Measurements from ENCODE around the gene HCN2.

DNA sequence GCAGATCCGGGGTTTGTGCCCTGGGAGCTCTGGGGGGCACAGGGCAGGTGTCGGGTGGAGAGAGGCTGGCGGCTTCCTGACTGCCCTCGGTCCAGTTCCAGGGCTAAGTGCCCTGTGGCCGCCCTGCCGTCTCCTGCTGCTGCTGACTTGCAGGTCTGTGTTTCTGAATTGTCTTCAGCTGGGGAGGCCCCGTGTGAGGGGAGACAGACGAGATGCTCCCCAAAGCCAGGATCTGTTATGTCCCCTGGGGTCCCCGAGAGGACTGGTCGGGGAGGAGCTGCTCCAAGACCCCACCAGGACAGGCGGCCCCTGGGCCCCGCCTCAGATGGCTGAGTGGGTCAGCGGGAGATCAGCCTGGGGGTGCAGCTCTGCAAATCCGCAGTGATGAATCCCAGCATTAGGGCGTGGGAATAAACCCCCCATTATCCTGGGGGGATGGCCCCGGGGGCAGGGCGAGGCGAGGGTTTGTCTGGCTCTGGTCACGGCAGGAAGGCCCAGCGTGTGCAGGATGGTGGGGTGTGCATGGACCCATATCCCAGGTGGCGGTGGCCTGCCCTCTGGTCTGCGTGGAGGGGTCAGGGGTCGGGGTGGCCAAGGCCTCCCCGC is 4.7 kb downstream of the HCN2 start:
- TF ChIP-seq POLR2A (IDR thresholded peaks at IDR 0.05) (no peak), POLR2AphosphoS5 (IDR thresholded peaks at IDR 0.05) (no peak), CTCF (IDR thresholded peaks at IDR 0.05) (no peak), EP300 (IDR thresholded peaks at IDR 0.05) (no peak)

Data from upper lobe of left lung (tissue), 4 donors.